Dermis blood vessel endothelial cell (primary cell): ENCODE data around the gene HCN3. TPM values are rescaled to one million over a fixed set of nuclear protein-coding genes. Genes with fewer than 3 reads are reported as not detected.

Experiments
- DNase-seq: peaks from one replicate; pipeline ENCODE4 v3.0.0; 2010
- total RNA-seq: library from RNA; depleted of rRNA; stranded (reverse); fragments of >200 nt; gene quantifications from 2 replicates; pipeline ENCODE4 v1.2.3, GENCODE V29; 2014

HCN3 gene
- total RNA-seq, 1 donor from 2014 or later: 0.85 TPM

GRCh38 chr1:155254714-155255242 lies 22.5 kb upstream of the HCN3 start:
- DNase-seq: peak; percentile 35

- peak; percentile 89 for DNase-seq
Measured at GRCh38 chr1:155255243-155256007, 21.8 kb upstream of the HCN3 start, which contains the start of gene ENTREP3. ENTREP3 (minus strand) TSS chr1:155255483; CDS start chr1:155254877, 606 bp downstream.

DNA sequence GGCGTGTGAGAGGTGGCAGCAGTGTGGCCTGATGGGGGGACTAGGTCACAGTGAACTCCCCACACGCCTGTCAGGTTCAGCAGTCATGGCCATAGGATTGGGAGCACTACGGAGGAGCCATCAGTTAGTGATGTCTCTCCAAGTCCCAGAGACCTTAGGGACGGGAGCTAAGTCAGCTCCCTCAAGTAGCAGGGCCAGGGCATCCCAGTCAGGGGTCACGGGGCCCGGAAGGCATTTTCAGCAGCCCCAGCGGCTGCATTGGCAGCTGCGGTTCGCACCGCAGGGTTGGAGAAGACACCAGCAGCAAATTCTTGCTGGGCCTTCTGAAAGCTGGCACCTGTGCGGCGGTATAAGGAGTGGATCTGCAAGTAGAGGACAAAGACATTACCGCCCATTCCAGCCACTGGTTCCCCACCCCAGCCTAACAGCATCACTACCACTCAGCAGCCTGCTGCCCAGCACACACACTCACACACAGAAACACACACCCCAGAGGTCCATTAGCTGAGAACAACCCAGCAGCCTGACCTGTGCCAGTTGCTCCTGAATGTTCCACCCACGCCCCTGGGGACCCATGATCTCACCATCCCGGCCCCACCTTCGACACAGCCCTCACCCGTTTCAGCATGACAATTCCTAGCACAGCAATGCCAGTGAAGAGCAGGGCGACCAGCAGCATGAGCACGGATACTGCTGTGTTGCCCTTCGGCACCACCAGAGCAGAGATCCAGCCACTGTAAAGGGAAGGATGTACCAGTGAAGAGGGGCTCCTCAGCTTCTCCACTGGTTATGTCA lies 21.0 kb upstream of the HCN3 start:
- DNase-seq: no peak

GRCh38 chr1:155260276-155260675 lies 17.0 kb upstream of the HCN3 start:
- no peak for DNase-seq

DNA sequence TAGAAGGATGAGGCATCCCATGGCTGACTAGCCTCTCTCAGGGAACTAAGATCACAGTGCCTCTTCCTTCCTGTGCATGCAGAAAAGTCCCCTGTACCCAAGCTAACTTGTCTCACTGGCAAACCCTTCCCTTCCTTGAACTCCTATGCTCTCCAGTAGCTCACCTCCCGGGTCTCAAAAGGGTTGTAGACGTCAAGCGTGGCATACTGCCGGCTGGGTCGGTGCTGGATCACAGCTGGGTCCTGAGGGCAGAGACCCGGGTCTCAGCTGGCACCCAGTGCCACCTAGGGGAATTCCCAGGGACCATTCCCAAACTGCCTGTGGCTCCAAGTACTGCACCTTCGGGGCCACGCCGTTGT lies 15.8 kb upstream of the HCN3 start:
- DNase-seq: no peak

- DNase-seq: peak; percentile 100
Measured at GRCh38 chr1:155261852-155262673, 15.2 kb upstream of the HCN3 start, which contains the start of gene SCAMP3. SCAMP3 (minus strand) TSS chr1:155262360; CDS start chr1:155262151, 209 bp downstream.

DNA sequence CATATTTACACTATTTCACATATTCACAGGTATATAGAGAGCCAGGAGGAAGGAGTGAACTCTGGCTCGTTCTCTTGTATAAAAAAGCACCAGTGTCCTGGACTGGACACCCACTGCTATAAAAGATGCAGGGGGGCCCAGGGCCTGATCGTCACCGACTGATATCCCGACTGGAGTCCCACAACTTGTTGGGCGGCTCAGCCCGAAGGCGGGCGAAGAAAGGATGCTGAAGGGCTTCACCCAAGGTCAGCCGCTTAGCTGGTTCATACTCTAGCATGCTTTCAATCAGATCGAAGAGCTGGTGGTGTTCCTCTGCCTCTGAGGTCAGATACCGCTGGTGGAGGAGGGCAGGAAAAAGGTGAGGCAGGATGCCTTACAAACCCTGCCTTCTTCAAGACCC lies 14.2 kb upstream of the HCN3 start:
- no peak for DNase-seq

DNA sequence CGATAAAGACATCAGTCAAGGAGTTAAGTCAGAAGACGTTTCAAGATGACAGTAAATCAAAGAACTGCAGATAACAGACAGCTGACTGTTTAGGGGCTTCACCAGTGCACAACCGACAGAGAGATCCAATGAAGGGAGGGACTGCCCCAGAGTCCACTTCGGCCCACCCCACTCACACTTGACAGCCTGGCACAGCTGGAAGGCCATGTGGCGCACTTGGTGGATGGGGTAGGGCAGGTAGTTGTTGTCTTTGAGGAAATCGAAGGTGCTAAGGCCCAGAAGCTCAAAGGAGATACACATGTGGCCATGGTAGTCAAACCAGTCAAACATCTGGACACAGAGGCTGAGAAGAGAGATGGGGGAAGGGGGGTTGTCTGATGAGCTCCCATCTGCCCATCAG lies 10.7 kb upstream of the HCN3 start:
- DNase-seq: no peak

DNA sequence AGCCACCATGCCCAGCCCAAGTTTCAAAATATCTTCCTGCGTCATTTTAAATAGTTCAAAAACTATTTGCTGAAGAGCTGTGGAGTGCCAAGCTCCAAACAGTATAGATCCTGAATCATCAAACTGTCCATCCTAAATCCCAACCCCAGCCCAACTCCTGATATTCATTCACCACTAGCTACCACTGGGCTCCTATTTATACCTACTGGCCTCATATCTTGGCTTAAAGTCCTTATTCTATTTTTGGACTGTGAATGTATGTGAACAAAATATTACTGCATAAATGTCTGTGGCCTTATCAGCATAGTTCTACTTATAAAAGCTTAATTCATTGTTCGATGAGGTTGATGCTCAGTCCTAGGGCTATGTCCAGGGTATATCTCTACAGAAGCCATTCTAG lies 9.9 kb upstream of the HCN3 start:
- no peak for DNase-seq

- no peak for DNase-seq
Measured at GRCh38 chr1:155268630-155269029, 8.6 kb upstream of the HCN3 start.

- DNase-seq: no peak
Measured at GRCh38 chr1:155269381-155269780, 7.9 kb upstream of the HCN3 start.

GRCh38 chr1:155272466-155273342 lies 4.6 kb upstream of the HCN3 start:
- peak; percentile 63 for DNase-seq

DNA sequence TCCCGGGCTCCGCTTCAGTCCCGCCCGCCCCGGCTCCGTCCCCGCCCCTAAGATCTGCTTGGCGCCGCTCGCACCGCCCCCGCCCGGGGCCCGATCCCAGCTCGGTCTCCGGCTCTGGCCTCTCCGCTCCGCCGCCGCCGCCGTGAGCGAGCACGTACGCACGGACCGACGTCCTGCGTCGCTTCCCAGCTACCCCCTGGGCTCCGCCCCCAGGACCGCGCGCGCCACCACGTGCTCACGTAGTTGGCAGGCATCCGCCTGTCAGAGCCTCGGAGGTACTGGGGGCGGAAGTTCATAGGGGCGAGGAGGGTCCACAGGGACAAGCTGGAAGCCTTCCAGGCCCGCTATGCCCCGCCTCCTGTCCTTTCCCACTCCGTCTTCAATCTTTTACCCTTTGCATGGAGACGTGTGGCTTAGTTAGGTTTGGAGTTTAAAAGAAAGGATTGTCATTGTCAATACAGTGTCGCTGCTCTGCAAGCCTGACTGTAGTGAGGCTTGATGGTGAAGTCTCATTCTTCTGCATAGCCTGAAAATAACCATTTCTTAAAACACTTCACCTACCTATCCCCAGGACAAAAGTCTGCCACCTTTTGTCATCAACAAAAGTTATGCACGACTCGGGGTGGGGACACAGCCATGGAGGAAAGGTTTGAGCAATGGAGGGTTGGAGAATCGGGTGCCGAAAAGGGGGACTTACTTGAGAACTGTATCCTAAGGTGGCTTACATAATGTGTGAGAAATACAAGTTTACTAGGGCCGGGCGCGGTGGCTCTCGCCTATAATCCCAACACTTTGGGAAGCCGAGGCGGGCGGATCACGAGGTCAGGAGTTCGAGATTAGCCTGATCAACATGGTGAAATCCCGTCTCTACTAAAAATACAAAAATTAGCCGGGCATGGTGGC lies 3.7 kb upstream of the HCN3 start, which contains the start of gene CLK2:
CLK2 (minus strand) TSS at position 162 of the 903 bp plus-strand sequence. CDS start 2,527 bp downstream, outside the sequence.
- DNase-seq: peak; percentile 97

DNA sequence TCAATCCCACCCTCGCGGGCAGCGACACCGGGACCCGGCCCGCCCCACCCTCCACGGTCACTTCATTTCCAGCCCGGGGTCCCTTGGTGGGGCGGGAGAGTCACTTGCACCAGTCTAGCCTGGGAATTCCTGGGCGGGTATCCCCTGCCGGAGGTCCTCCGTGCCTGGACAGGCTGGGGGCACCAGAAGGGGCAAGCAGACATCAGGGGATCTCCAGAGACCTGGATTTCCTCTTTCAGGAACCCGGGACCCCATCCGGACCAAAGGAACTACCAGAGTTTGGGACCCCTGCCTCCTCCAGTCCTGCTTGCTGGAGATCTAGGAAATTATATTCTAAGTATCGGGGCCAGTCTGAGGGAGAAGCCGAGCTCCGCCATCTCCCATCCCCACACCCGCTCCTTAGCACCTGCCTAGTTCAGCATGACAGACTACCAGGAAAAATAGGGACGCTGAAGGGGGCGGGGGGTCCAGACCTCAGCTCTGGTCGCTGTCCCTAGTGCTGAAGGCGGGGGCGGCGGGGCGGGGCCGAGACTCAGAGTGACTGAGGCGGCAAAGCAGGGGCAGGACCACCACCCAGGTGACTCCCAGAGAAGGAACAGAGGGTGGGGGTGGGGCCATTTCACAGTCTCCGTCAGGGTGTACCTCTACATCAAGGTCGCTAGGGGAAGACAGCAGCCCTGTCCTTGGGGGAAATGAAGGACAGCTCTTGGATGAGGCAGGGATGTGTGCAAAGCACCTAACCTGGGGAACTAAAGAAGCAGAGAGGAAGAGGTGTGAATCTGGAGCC lies 832 bp downstream of the HCN3 start:
- peak; percentile 50 for DNase-seq

- no peak for DNase-seq
Measured at GRCh38 chr1:155278689-155279160, 1.5 kb downstream of the HCN3 start.

DNA sequence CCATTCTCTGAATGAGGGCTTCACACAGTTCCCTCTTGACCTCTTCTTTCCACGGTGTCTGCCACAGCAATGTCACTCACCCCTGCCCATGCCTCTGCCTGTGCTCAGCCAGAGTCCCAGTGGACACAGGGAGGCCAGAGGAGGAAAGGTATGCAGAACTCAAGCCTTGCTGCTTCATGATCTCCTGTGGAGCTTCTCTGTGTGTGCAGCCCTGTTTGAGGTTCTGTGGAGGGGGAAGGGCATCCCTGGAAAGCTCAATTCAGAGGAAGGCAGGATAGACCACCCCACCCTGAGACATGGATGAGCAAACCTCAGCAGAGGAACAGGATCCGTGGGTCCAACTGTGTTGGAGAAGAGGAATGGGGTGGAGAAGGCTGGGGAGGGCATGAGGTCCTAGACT lies 2.0 kb downstream of the HCN3 start:
- DNase-seq: no peak

DNA sequence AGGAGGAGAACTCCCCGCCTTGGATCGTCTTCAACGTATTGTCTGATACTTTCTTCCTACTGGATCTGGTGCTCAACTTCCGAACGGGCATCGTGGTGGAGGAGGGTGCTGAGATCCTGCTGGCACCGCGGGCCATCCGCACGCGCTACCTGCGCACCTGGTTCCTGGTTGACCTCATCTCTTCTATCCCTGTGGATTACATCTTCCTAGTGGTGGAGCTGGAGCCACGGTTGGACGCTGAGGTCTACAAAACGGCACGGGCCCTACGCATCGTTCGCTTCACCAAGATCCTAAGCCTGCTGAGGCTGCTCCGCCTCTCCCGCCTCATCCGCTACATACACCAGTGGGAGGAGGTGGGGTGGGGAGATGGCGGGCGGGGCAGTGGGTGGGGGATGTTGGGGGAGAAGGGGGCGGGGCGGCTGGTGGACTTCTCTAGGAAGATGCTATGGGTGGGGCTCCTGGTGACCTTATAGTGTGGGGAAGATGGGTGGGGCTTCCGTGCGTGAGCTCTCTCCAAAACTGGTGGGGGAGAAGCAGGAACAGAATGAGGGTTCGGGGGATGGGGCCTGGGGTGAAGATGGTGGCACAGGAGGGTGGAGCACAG lies 5.3 kb downstream of the HCN3 start:
- DNase-seq: no peak

GRCh38 chr1:155284476-155284875 lies 7.2 kb downstream of the HCN3 start:
- no peak for DNase-seq

DNA sequence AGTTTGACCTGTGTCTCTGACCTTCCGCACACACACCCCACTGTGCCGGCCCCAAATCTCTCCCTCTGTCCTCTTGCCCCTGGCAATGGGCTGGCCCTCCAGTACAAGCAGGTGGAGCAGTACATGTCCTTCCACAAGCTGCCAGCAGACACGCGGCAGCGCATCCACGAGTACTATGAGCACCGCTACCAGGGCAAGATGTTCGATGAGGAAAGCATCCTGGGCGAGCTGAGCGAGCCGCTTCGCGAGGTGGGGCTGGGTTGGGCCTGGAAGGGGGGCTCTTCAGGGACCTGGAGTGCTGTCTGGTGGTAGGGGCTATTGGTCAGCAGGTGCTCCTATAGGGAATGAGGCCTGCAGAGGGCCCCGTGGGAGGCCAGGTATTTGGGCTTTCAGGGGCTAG lies 7.8 kb downstream of the HCN3 start:
- no peak for DNase-seq
